HG03469 (cell line): ENCODE results near the gene DIP2C.
"Not testable (repeated sequence)": the region's sequence is repeated elsewhere in the genome, so short reads cannot be mapped to it uniquely, and the experiment has no call there.

Source experiments
- ATAC-seq: cut with Tn5 transposase; IDR thresholded peaks from one replicate; pipeline ENCODE4 v1.9.1; 2021; ENCODE audit warnings: mild to moderate bottlenecking, moderate library complexity, moderate number of reproducible peaks; ENCODE audit not compliant: unreplicated experiment

The DIP2C gene

DNA sequence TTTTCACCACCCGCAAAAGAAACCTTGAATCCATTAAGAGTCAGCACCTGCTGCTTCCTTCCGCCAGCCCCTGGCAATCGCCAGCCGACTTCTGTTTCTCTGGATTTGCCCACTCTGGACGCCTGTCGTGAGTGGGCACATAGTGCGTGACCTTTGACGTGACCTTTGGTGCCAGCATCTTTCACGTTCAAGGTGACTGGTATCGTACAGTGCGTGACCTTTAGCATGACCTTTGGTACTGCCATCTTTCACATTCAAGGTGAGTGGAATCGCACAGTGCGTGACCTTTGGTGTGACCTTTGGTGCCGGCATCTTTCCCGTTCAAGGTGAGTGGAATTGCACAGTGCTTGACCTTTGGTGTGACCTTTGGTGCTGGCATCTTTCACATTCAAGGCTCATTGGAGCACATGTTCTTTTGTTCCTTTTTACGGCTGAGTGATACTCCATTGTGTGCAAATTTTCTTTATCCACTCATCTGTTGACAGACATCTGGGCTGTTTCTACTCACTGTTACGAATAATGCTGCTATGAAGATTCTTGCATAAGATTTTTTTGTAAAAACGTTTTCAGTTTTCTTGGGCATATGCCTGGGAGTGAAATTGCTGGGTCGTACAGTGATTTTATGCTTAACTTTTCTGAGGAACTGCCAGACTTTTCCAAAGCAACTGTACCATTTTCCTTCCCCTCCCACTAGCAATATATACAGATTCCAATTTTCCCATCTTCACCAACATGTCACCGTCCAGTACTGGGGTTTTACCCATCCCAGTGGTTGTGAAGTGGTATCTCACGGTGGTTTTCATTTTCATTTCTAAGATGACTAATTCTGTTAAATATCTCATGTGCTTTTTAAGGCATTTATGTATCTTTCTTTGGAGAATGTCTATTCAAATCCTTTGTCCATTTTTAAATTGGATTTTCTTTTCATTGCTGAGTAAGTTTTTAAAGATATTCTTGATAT, 145.3 kb downstream of the DIP2C start:
- no peak for ATAC-seq

DNA sequence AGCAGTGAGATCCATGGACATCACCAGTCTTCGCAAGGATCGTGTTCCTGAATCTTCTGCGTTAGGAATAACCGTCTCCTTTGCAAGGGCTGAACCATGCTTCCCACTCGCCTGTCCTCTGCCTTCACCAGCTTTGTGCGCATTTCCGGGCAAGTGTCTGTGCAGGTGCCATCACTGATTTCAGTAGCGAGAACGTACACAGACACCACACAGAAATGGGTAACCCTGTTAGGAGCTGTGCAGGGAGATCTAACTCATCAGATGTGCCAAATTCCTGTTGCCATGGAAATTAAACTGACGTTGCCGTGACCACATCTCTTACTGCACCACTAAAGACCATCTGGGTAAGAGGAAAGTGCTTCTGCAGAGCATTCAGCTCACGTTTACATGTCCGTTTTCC, 146.3 kb downstream of the DIP2C start:
- no peak for ATAC-seq

DNA sequence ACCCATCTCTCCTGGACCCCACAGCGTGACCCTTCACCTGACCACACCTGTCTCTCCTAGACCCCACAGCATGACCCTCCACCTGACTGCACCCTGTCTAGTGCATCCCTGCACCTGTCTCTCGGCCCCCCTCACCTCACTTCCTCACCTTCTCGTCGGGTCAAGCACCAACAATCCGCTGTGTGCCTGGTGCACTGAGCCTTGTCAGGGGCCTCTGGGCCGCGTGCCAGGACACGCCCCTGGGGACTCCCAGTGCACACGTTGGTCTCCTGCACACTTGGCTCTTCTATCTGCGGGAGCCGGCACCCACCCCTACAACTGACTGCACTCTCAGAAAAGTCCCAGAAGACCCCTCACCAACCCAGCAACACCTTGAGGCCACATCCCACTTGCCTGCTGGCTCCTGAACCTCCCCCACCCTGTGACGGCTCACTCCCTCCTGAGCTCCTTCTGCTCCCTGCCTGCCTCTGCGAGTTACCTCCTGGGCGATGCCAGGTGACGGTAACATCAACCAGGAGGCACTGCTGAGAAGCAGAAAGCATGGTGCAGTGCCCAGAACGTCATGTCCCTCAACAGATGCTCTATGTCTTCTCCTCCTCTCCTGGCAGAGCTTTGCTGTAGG, 147.6 kb downstream of the DIP2C start:
- no peak for ATAC-seq

DNA sequence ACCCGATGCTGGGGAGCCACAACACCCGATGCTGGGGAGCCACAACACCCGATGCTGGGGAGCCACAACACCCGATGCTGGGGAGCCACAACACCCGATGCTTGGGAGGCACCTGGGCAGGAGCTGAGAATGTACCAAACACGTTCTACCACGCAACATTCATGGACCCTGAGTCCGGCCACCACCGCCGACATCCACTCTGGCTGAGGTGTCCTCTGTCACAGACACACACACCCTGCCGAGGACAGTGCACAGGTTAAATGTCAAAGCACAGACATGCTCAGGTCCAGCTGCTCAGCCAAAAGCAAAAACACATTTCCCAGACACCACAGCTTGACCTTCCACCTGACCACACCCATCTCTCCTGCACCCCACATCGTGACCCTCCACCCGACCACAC, 148.4 kb downstream of the DIP2C start:
- no peak for ATAC-seq

DNA sequence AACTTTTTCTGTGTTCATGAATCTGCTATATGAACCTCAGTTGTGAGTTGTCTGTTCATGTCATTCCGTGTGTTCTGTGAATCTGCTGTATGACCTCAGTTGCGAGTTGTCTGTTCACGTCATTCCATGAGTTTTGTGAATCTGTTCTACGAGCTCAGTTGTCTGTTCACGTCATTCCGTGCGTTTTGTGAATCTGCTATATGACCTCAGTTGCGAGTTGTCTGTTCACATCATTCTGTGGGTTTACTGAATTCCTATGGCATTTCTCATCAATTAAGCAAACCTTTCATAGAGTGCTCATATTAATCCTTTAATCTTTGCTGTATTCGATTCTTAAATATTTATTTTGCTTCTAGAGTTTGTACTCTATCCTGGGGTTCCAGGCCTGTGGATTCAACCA, 150.6 kb downstream of the DIP2C start:
- no peak for ATAC-seq

DNA sequence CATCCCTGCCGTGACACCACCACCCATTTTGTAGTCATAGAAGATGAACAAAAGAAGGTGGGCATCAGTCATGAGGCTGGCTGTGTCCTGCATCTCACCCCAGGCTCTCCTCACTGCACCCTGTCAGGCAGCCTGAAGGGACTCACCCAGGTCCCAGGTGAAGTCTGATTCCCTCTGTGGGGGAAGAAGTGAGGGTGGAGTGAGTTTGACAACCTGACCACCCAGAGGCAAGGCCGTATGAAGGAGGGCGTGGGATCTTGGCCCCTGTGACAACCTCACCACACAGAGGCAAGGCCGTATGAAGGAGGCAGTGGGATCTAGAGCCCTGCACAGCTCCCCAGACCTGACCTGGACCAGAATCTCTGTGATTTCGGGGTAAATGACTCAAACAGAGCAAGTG, 152.5 kb downstream of the DIP2C start:
- no peak for ATAC-seq

DNA sequence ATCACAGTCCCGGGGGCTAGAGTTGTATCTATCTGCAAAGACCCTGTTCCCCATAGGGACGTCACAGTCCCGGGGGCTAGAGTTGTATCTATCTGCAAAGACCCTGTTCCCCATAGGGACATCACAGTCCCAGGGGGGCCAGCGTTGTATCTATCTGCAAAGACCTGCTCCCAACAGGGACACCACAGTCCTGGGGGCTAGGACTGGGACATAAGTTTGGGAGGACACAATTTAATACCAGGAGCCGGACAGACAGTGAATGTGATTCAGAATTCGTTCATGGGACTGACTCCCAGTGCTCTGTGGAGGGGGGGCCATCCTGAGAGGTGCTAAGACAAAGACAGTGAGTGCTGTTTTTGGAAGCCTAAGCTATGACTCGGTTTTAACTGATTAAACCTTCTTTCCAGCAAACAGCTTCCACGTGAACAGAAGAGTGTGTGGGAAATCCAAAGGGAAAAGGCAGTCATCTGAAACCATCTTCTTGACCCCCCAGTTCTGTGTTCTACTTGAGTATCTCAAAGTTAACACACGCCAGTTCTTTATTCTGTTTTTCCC, 153.0 kb downstream of the DIP2C start:
- ATAC-seq: no peak

DNA sequence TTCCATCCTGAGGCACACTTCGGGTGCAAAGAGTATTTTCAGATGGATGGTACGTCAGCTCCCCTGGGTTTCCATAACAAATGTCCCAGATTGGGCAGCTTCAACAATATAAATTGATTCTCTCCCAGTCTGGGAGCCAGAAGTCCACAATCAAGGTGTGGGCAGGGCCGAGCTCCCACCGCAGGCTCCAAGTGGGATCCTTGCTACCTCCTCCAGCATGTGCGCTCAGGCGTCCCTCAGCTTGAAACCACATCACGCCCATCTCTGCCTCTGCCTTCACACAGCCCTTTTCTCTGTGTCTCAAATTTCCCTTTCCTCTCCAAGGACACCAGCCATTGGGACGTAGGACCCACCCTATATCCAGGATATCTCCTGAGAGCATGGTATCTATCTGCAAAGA, 153.5 kb downstream of the DIP2C start:
- no peak for ATAC-seq

DNA sequence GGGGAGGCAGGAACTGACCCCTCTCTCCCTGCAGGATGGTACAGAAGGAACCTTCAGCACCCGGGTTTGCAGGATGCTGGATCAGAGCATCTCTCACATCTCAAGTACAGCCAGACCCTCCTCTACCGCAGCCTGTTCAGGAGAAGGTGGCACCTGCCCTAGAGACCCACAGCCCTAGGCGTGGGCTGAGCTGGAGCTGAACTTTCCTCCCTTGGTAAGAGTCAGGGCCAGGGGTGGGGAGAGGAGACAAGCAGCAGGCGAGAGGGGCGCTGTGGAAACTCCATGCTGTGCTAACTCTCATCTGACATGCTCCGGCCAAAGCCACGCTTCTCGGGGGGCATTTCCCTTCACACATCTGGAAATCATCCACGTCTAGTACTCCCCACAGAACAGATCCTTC, 154.4 kb downstream of the DIP2C start:
- ATAC-seq: no peak

DNA sequence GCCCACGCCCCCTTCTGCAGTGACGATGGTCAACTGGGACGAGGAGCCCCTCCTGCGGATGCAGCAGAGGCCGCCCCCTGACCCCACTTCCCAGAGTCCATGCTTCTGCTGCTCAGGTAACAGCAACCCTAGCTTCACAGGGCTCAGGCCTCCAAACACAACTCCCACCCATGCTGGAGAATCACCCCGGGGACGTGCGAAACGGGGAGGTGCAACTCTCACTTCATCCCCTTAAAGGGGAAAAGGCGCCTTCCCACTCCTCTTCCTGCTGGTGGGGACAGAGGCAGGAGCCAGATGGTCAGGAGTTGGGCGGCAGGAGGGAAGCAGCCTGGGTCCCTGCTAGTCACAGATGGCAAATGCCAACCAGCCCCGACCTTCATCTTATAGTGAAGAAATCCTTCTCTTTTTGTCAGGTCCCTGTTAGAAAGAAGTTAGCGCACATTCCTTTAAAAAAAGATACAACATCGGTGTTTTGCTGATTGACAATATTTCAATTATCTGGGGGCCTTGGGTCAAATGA, 155.4 kb downstream of the DIP2C start:
- no peak for ATAC-seq

DNA sequence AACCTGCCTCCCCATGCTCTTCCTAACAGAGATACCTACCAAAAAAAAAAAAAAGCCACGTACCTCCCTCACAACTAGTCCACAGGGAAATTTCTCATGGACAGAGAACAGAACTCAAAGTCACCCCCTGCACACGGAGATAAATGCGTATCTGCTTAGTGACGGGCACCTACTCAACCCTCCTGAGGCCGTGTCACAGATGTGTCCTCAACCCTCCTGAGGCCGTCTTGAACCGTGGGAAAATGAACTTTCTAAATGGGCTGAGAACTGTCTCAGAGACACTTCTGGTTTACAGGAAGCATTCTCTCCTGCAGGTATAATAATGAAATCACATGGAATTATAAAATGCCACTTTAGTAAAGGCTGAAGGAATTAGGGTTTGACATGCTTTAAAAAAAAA, 155.9 kb downstream of the DIP2C start:
- no peak for ATAC-seq

DNA sequence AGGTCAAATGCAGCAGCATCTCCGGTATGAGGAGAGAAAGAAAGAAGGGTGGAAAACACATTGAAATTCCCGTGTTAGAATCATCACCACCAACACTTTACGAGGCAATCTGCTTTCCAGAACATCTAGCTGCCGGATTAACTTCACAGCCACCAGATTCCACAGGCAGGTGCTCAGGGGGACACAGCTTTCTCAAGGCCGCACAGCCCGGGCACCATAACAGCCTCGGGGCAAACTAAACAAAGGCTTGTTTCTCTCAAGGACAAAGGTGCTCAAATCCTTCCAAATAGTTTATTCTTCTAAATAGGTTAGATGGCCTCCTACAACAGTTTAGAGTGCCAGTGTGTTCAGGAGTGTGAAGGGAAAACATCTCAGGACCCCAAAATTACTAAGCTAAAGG, 156.3 kb downstream of the DIP2C start:
- ATAC-seq: no peak

DNA sequence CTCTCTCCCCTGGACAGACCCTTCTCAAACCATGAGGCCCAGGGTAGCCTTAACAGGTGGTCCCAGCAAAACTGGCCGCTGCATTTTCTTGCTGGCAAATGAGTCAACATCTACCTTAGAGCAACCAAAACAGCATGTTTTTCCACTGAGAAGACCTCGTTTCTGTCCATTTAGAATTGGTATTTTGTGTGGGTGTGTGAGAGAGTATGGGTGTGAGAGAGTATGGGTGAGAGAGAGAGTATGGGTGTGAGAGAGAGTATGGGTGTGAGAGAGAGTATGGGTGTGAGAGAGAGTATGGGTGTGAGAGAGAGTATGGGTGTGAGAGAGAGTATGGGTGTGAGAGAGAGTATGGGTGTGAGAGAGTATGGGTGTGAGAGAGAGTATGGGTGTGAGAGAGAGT, 157.1 kb downstream of the DIP2C start:
- not testable (repeated sequence) for ATAC-seq

DNA sequence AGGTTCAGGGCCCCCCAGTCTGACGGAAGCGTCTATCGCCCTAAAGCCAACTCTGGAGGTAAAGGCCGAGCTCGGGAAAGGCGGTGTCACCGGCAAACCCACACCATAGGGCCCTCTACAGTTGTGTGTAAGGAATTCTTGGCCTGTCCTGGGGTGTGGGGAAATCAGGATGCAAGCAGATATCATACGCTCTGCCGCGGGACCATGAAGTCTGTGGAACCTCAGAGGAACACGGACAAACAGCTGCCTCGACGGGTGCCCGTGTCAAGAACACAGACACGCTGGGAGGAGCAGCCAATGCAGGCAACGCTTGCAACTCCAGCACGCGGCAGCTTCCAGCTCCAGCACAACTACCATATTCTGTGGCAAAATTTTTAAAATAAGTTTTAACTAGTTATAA, 157.9 kb downstream of the DIP2C start:
- ATAC-seq: no peak

DNA sequence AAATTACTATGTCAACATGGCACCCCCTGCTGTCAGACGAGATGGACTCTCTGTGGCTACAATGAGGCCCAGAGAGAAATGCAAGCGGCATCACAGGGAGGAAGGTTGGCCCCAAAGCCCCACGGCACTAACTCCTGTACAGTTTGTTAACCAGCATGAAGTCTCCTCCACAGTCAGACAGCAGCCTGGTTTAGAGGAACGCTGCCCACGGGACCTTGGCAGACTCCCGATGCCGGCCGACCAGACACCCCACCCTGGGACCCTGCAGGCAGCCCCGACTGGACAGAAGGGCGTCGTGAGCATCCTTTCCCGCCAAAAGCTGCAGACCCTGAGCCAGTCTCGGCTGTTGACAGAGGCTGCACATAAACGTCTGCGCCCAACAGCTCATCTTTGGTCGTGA, 158.8 kb downstream of the DIP2C start:
- no peak for ATAC-seq

DNA sequence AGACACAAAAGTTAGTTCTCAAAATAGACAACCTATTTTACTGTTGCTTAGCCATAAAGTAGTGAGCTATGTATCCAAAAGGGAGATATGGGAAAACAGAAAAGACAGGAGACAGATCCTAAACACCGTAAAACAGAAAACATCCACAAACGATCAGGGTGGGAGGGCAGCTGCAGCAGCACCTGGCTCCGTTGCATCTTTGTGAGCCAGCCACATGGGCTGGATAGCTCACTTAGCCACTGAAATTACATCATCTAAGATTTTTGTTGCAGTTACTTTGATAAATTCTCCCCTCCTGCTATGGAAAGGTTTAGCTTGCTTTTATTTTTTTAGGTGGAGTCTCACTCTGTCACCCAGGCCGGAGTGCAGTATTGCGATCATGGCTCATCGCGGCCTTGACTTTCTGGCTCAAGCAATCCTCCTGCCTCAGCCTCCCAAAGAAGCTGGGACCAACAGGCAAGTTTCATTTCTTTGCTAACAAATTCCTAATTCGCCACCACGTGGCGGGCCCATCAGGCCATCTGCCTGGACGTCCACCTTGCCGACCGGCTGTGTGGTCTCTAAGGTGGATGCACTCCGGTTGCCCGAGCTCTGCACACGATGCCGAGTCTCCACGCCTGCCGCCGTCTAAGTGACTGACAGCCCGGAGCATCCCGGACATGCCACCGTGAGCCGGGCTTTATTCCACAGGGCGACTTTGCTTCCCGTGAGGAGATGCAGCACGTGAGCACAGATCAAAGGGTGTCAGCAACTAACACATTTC, 159.8 kb downstream of the DIP2C start:
- ATAC-seq: no peak

DNA sequence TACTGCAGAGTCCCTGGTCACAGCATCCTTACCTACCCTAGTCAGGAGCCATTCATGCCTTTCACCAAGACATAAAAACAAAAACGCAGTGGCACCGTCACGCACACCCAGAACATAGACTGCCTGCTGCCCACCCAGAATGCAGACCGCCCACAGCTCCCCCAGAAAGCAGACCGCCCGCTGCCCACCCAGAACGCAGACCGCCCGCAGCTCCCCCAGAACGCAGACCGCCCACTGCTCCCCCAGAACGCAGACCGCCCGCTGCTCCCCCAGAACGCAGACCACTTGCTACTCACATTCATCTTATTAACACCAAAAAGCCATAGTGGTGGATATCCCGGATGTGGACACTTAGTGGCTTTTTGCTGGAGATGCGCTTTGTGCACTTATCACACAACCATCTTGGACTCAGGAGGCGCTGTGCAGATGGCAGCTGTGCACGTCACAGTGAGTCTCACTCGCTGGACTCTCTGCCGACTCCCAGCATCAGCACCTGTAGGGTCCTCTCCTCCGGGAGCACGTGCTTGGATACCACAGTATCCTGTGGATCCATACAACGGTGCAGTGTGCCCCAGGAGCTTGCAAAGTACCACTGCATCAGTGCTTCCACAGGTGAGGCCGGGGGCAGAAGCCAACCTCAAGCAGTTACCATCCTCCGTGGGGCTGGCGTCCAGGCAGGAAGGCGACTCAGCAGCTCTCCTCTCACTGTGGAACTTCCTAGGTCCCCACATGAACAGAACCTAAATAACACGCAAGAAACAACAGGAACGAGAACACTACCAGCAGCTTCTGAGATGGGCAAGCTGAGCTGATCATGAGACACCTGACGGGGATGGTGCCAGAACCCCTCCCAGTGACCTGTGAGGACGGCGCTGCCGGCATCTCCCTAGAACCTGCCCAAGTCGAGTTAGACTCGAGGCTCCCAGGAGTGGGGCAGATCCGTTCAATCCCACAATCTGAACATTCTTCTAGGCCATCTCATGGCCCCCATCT, 161.0 kb downstream of the DIP2C start:
- no peak for ATAC-seq

DNA sequence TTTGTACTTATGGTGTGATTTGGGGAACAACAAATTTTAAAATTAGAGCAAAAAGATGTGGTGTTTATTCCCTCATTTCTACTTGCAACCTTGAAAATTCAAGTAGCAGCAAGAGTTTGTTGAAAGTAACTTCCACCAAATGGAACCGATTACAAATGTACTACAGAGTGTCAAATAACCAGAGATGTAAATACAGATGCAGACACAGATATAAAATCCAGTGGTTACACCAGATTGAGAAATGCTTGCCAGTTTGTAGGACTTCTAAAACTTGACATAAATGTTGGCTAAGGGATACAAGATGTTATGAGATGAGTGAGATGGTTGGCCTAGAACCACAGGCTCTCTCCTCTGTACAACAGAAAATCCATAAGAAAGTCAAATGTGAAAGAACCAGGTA, 162.1 kb downstream of the DIP2C start:
- no peak for ATAC-seq

DNA sequence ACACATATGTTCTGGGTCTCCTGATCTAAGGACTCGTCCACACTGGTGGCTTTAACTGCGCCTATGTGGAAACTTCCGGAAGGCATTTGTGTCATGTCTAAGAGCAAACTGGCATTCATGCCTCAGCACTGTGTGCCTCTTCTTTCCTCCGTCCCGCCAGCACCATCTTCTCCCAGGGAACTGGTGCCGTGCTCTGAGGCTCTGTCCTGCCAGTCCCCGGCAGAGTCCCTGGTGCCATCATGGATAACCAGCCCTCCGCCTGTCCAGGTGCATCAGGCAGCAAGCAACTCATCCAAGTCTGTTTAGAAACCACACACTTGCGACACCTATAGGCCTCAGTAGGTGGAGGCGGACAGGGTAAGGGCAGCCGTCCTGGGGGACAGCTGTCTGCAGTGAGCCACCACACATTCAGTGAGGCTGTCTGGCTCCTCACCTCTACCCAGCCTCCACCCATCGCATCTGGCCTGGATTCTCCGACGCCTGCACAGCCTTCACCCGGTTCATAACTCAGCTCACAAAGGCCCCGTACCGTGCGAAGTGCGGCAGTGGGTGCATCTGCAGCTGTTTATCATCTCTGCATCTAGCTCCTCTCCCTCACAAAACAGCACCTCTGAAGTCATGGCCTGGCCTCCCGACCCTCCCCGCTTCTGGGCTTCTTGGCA, 162.7 kb downstream of the DIP2C start:
- no peak for ATAC-seq
